ENCODE results near the gene ITIH3. TPM values are rescaled to one million over a fixed set of nuclear protein-coding genes. Genes with fewer than 3 reads are reported as not detected.

ITIH3 gene
- total and polyA plus RNA-seq, 2 of the 4 experiments (the other 2 are of a cell fraction): 0.72 to 0.94 TPM

DNA sequence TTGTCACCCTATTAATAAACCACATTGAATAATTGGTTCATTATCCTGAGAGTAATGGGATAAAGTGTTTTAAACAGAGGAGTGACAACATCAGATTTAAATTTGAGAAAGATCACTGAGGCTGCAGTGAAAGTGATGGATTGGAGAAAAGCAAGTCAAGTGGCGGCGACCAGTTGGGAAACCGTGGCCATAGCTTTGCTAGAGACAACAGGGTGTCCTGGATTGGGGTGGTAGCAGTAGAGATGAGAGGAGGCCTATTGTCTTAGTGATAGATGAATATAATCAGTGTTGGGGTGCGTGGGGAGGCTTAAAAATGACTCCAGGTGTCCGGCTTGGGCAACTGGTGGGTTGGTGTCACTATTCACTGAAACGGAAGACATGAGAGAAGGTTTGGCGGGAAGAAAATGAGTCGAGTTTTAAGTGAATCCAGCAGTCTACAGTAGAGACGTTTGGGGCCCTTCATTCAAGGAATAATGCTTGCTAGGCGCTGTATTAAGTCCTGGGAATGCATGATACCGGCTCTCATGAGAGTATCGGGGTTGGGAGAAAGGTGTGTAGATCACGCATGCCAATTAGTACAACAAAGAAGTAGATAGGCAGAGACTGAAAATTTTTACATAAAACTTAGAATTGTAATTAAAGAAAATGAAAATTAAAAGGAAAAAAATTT lies 24.7 kb upstream of the ITIH3 start:
- DNase-seq (no peak), ATAC-seq (ENCODE audit: low read depth) (no peak)
- Histone ChIP-seq H4K5ac (ENCODE audit: low read depth, low read length) (no peak overlapping the region), H3K9ac (ENCODE audit: low read depth, low read length) (peak overlapping the region; percentile 71), H3K79me1 (ENCODE audit: low read depth in 1 of 2, low read length in 2 of 2) (peaks cover 13 to 23% of the 10 kb centered on the region in 2 experiments), H3K9me3 (ENCODE audit: control insufficient read depth, insufficient read depth, low read length) (no peaks in the 10 kb centered on the region), H3K4me2 (ENCODE audit: low read depth, low read length) (peak overlapping the region; percentile 96), H3K27me3 (ENCODE audit: control insufficient read depth, insufficient read depth, low read length) (no peaks in the 10 kb centered on the region), H2AK9ac (replicated peaks; ENCODE audit: low read depth, low read length, poor library complexity) (peak overlapping the region; percentile 63), H4K8ac (ENCODE audit: low read depth in 2 of 2, low read length in 2 of 2) (peak overlapping the region in 1 of 2 experiments; percentile 57; a peak in 2 of 4 replicates), H3K18ac (ENCODE audit: low read depth, low read length) (no peak overlapping the region), H3K14ac (replicated peaks; ENCODE audit: low read depth, low read length) (0 out of 2 replicates have a peak overlapping the region, but pooled peaks have one; percentile 26), H3K36me3 (ENCODE audit: control insufficient read depth, insufficient read depth, low read length) (peaks cover 8% of the 10 kb centered on the region), H3K4me1 (ENCODE audit: control insufficient read depth, insufficient read depth, low read length) (no peaks in the 10 kb centered on the region), H2BK120ac (ENCODE audit: low read depth, low read length) (no peak overlapping the region), H3K4me3 (ENCODE audit: insufficient read depth, low read depth, low read length) (peak overlapping the region; percentile 71), H4K91ac (ENCODE audit: insufficient read depth, low read depth, low read length) (no peak overlapping the region), H3K9me1 (ENCODE audit: insufficient read depth, low read length) (peaks cover 4% of the 10 kb centered on the region), H4K20me1 (ENCODE audit: insufficient read depth, low read length) (no peaks in the 10 kb centered on the region), H2BK20ac (ENCODE audit: low read depth, low read length) (no peak overlapping the region), H3K23ac (ENCODE audit: low read depth, low read length) (no peak overlapping the region; the same call in 1 of the 2 replicates), H2AFZ (replicated peaks; ENCODE audit: low read length, poor library complexity) (peak overlapping the region; percentile 96), H2AK5ac (ENCODE audit: low read depth, low read length) (no peak overlapping the region), H3K4ac (ENCODE audit: low read depth, low read length) (no peak overlapping the region), H3K56ac (ENCODE audit: extremely low read depth, insufficient read depth, low read length) (no peak overlapping the region; the same call in none of the 2 replicates), H3K27ac (ENCODE audit: insufficient read depth, low read length) (no peak overlapping the region; the same call in 1 of the 2 replicates), H2BK5ac (ENCODE audit: low read depth, low read length, poor library complexity, severe bottlenecking) (no peak overlapping the region), H2BK15ac (ENCODE audit: low read depth, low read length) (no peak overlapping the region)
- dilution Hi-C loops (cut with HindIII; ENCODE audit: low sequenced_read_pairs, unreplicated experiment): no loop called here
- intact Hi-C loops (cut with micrococcal nuclease): loop anchor here (2.0 kb wide), 1 partner anchor 165 kb away; no protein-coding TSS in a partner anchor
- TF ChIP-seq MXI1 (IDR thresholded peaks at IDR 0.05; ENCODE audit: borderline replicate concordance, low read depth, low read length): no peak
- no peak for TF ChIP-seq SMC3 (IDR thresholded peaks at IDR 0.05; ENCODE audit: low read depth, low read length)
- TF ChIP-seq BHLHE40 (IDR thresholded peaks at IDR 0.05; ENCODE audit: low read depth, low read length): no peak
- TF ChIP-seq RAD21 (IDR thresholded peaks at IDR 0.05; ENCODE audit: low read length): no peak
- TF ChIP-seq MAZ (IDR thresholded peaks at IDR 0.05; ENCODE audit: borderline replicate concordance, low read depth, low read length): no peak
- TF ChIP-seq, protein P1, sequence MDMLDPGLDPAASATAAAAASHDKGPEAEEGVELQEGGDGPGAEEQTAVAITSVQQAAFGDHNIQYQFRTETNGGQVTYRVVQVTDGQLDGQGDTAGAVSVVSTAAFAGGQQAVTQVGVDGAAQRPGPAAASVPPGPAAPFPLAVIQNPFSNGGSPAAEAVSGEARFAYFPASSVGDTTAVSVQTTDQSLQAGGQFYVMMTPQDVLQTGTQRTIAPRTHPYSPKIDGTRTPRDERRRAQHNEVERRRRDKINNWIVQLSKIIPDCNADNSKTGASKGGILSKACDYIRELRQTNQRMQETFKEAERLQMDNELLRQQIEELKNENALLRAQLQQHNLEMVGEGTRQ (IDR thresholded peaks at IDR 0.05; ENCODE audit: low read depth, low read length): no peak
- TF ChIP-seq RCOR1 (IDR thresholded peaks at IDR 0.05; ENCODE audit: insufficient replicate concordance, low read length): no peak
- TF ChIP-seq CTCF (conservative IDR thresholded peaks at IDR 0.05; ENCODE audit: low read depth, low read length): no peak
- no peak for TF ChIP-seq FOS (IDR thresholded peaks at IDR 0.05; ENCODE audit: low read depth, low read length)
- no peak for TF ChIP-seq RFX5 (IDR thresholded peaks at IDR 0.05; ENCODE audit: low read depth, low read length)
- no peak for TF ChIP-seq POLR2A (IDR thresholded peaks at IDR 0.05; ENCODE audit: low read depth, low read length)
- TF ChIP-seq, protein P2, sequence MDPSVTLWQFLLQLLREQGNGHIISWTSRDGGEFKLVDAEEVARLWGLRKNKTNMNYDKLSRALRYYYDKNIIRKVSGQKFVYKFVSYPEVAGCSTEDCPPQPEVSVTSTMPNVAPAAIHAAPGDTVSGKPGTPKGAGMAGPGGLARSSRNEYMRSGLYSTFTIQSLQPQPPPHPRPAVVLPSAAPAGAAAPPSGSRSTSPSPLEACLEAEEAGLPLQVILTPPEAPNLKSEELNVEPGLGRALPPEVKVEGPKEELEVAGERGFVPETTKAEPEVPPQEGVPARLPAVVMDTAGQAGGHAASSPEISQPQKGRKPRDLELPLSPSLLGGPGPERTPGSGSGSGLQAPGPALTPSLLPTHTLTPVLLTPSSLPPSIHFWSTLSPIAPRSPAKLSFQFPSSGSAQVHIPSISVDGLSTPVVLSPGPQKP (IDR thresholded peaks at IDR 0.05; ENCODE audit: borderline replicate concordance, low read depth, low read length): no peak
- no peak for TF ChIP-seq NFE2L2 (IDR thresholded peaks at IDR 0.05; ENCODE audit: low read depth, low read length)
- TF ChIP-seq MAFK (IDR thresholded peaks at IDR 0.05; ENCODE audit: low read depth, low read length): no peak
- in situ Hi-C loops (cut with MboI; ENCODE audit: low sequenced_read_pairs): no loop called here
- WGBS, 2 experiments (ENCODE audit: extremely low coverage in 2 of 2, insufficient read length in 1 of 2): 18% methylated on average over 5 of the region's 13 CpGs; no CpG with 5 or more reads in 1 of the 2 experiments
- ChIA-PET CTCF (no interaction called here), POLR2A (ENCODE audit: unreplicated experiment) (no interaction called here)
- no TSS peak for BruUV-seq (replicated peaks)

Data from IMR-90 (cell line).